ENCODE measurements around the gene CLEC4F. TPM values are rescaled to one million over a fixed set of nuclear protein-coding genes. Genes with fewer than 3 reads are reported as not detected.
A peak's percentile ranks its signal among the peaks of the same experiment; 100 is the strongest.

The CLEC4F gene
- total RNA-seq, 1 donor from 2014 or later, result not detected

DNA sequence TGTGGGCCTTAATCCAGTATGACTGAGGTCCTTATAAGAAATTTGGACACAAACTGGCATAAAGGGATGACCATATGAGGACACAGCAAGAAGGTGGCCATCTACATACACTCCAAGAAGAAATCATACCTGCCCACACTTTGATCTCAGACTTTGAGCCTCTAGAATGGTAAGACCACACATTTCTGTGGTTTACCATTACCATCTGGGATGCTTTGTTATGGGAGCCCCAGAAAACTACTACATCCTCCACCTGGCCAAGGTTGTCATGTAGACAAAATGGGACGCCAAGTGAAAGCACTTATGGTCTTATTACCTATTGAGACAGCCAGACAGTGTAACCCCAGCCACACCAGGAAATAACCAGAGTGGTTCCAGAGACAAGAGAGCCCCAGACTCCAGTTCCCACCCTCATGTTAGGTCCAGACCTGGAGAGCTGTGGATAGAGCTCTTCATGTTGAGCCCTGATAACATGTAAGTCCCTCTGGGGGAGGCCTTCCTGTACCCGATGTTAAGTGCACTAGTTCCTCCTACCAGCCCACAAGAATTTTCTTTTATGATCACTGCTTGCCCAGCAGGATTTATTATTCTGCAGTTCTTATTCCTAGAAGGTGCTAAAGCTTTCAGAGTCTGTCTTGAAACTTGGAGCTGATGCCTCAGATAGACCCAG, 47.8 kb downstream of the CLEC4F start:
- no peak overlapping the region for H3K4me3 ChIP-seq (ENCODE audit: low read depth, low read length)
- peaks cover 14% of the 10 kb centered on the region for H3K27me3 ChIP-seq (ENCODE audit: control insufficient read depth, insufficient read depth, low read length)
- H3K36me3 ChIP-seq (ENCODE audit: control insufficient read depth, insufficient read depth, low read length), result no peaks in the 10 kb centered on the region
- DNase-seq (ENCODE audit: low read depth), result no peak
- TF ChIP-seq CTCF (IDR thresholded peaks at IDR 0.05; ENCODE audit: insufficient read depth, low read length, poor library complexity, severe bottlenecking), result no peak

- DNase-seq (ENCODE audit: low read depth), result no peak
- H3K27me3 ChIP-seq (ENCODE audit: control insufficient read depth, insufficient read depth, low read length), result peaks cover 21% of the 10 kb centered on the region
- H3K36me3 ChIP-seq (ENCODE audit: control insufficient read depth, insufficient read depth, low read length), result no peaks in the 10 kb centered on the region
- no peak overlapping the region for H3K4me3 ChIP-seq (ENCODE audit: low read depth, low read length)
- no peak for TF ChIP-seq CTCF (IDR thresholded peaks at IDR 0.05; ENCODE audit: insufficient read depth, low read length, poor library complexity, severe bottlenecking)
Measured at GRCh38 chr2:70771446-70771845, 49.0 kb downstream of the CLEC4F start.

DNA sequence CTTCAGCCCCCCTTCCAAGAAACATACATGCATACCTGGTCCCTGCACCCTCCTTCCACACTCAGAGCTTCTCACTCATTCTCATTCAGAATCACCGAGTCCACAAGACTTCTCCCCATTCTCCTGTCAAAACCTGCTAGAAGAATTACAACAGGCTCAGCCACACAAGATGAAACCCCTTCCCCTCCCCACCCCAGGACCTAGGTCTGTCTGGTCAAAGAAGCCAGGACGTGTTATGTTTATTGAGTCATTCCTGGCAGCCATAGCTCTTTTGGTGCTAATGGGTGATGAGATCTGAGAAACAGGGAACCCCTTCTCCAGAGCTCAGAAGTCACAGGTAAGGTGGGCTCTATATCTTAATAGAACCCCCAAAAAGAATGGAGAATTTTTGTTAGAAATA, 50.9 kb downstream of the CLEC4F start:
- DNase-seq (ENCODE audit: low read depth), result no peak
- TF ChIP-seq CTCF (IDR thresholded peaks at IDR 0.05; ENCODE audit: insufficient read depth, low read length, poor library complexity, severe bottlenecking), result no peak
- Histone ChIP-seq H3K27me3 (ENCODE audit: control insufficient read depth, insufficient read depth, low read length) (peaks cover 21% of the 10 kb centered on the region), H3K36me3 (ENCODE audit: control insufficient read depth, insufficient read depth, low read length) (no peaks in the 10 kb centered on the region), H3K4me3 (ENCODE audit: low read depth, low read length) (no peak overlapping the region)

DNA sequence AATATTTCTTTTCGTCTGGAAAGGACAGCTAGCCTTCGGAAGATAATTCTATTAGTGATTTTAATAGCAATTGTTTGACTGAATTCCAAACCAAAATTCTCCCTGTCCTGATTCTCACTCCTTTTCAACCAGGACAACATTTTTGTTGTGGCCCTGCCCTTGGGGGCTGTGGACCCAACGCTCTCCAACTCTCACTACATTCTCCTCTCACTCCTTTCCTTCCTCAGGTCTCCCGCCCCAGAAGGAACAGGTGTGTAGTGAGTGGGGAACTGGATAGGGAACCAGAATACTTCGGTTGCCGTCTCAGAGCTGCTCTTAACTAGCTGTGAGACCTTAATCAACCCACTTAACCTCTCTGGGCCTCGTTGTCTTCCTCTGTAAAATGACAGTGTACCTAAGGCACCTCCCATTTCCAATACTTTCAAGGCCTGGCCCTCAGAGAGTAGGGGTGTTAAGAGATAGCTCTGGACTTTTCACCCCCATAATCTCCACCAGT, 51.8 kb downstream of the CLEC4F start:
- Histone ChIP-seq H3K27me3 (ENCODE audit: control insufficient read depth, insufficient read depth, low read length) (peaks cover 21% of the 10 kb centered on the region), H3K4me3 (ENCODE audit: low read depth, low read length) (no peak overlapping the region), H3K36me3 (ENCODE audit: control insufficient read depth, insufficient read depth, low read length) (no peaks in the 10 kb centered on the region)
- TF ChIP-seq CTCF (IDR thresholded peaks at IDR 0.05; ENCODE audit: insufficient read depth, low read length, poor library complexity, severe bottlenecking), result no peak
- DNase-seq (ENCODE audit: low read depth), result no peak

DNA sequence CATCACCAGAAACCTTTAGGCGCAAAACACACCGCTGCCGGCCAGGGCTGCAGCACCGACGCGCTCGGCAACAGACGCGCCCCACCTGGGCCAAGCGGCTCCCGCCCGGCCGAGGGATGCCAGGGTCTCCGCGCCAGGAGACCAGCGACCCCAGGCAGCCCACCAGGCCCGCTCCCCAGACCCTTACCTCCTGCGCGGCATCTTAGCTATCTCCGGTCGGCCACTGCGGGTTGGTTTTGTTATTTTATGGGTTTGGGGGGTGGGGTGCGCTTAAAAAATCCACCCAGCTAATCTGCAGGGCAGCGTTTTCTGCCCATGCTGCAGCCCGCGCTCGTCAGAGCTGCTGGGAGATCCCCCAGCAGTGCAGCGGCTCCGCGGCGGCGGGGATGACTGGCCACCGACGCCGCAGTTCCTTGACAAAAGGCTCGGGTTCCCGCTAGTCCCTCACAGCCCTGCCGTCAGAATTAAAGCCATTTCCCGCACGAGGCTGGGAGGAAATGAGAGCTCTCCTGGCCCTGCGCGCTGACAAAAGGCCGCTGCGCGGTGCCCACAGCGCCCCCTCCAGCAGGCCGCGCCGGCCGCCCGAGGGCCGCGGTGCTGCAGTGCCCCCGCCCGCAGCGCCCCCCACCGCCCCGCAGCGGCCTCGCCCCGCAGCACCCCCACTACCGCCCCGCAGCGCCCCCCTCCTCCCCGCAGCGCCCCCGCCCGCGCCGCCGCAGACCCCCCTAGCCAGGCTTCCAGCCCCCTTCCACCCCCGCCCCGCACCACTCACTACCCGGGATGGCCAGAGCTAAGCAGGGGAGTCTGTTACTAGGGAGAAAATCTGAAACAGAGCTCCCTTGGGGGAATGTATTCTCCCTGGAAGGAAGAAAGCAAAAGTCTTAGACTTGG, 52.5 kb downstream of the CLEC4F start, which contains the start of gene ADD2:
ADD2 (minus strand) TSS at position 502 of the 891 bp plus-strand sequence. CDS start 61,792 bp downstream, outside the sequence.
- peak; percentile 30 for TF ChIP-seq CTCF (IDR thresholded peaks at IDR 0.05; ENCODE audit: insufficient read depth, low read length, poor library complexity, severe bottlenecking)
- no peak for DNase-seq (ENCODE audit: low read depth)
- Histone ChIP-seq H3K36me3 (ENCODE audit: control insufficient read depth, insufficient read depth, low read length) (no peaks in the 10 kb centered on the region), H3K4me3 (ENCODE audit: low read depth, low read length) (peak within 1 kb of the TSS; percentile 32), H3K27me3 (ENCODE audit: control insufficient read depth, insufficient read depth, low read length) (peaks cover 21% of the 10 kb centered on the region)
